Colonic mucosa (tissue), 4 donors: ENCODE data around the gene AATK. TPM values are rescaled to one million over a fixed set of nuclear protein-coding genes. Genes with fewer than 3 reads are reported as not detected.

Experiments
- DNase-seq: peaks from one replicate; pipeline ENCODE4 v3.0.0-alpha.2; 2020
- H3K27ac ChIP-seq: fragments of 200-600 bp; one replicate; pipeline ENCODE4 v1.8.0; 2021
- H3K27me3 ChIP-seq: fragments of 200-600 bp; one replicate; pipeline ENCODE4 v1.8.0; 2021
- H3K36me3 ChIP-seq: fragments of 200-600 bp; one replicate; pipeline ENCODE4 v1.8.0; 2021
- H3K4me1 ChIP-seq: fragments of 200-600 bp; one replicate; pipeline ENCODE4 v1.8.0; 2021; ENCODE audit warnings: mild to moderate bottlenecking
- H3K4me3 ChIP-seq: fragments of 200-600 bp; one replicate; pipeline ENCODE4 v1.8.0; 2021
- H3K9ac ChIP-seq, 2 donors: one replicate each; pipeline ENCODE4 v1.7.0; 2013; ENCODE audit warnings: control low read depth in 2 of 2, low read depth in 2 of 2, low read length in 2 of 2
- H3K9me3 ChIP-seq: fragments of 200-600 bp; one replicate; pipeline ENCODE4 v1.8.0; 2021
- CTCF ChIP-seq: fragments of 200-600 bp; IDR thresholded peaks from one replicate; pipeline ENCODE4 v1.8.0; 2022; ENCODE audit warnings: antibody characterized with exemption, mild to moderate bottlenecking
- intact Hi-C: fragments of 100-400 bp; cut with DNase I; formaldehyde crosslinking; loops from one replicate; pipeline ENCODE4 v1.14.1; 2022
- total RNA-seq, 2 donors: library from RNA; stranded (reverse); fragmentation: NEBNext Ultra II Directional in 1 of 2; extraction: Animal tissue kit (Norgen Biotek cat#: 25700) in 1 of 2; gene quantifications; one replicate each; pipeline ENCODE4 v1.2.1, GENCODE V29; 2021
- donor health status: healthy.
- donor health status: DM: no; HTN: no; CAD: no.
- donor health status: DM: no; HTN: no; CAD: no.

AATK gene
- total RNA-seq, 2 donors from 2014 or later, result 9.1 to 13.3 TPM

GRCh38 chr17:81075307-81075706 is 90.7 kb downstream of the AATK start:
- intact Hi-C loops, result no loop called here
- Histone ChIP-seq H3K4me1 (no peaks in the 10 kb centered on the region), H3K27ac (no peak overlapping the region), H3K36me3 (no peaks in the 10 kb centered on the region), H3K9me3 (no peaks in the 10 kb centered on the region), H3K27me3 (no peaks in the 10 kb centered on the region), H3K9ac (no peak overlapping the region), H3K4me3 (no peak overlapping the region)
- no peak for TF ChIP-seq CTCF
- no peak for DNase-seq

- Histone ChIP-seq H3K27ac (no peak overlapping the region), H3K27me3 (no peaks in the 10 kb centered on the region), H3K4me1 (no peaks in the 10 kb centered on the region), H3K9ac (no peak overlapping the region), H3K9me3 (no peaks in the 10 kb centered on the region), H3K36me3 (no peaks in the 10 kb centered on the region), H3K4me3 (no peak overlapping the region)
- no peak for TF ChIP-seq CTCF
- intact Hi-C loops, result no loop called here
- no peak for DNase-seq
Observed at GRCh38 chr17:81074875-81075274, 91.1 kb downstream of the AATK start.

GRCh38 chr17:81073967-81074839 is 91.8 kb downstream of the AATK start:
- no peak overlapping the region for H3K9ac ChIP-seq
- H3K9me3 ChIP-seq, result no peaks in the 10 kb centered on the region
- no peak overlapping the region for H3K4me3 ChIP-seq
- DNase-seq, result no peak
- TF ChIP-seq CTCF, result no peak
- H3K27me3 ChIP-seq, result no peaks in the 10 kb centered on the region
- intact Hi-C loops, result no loop called here
- H3K27ac ChIP-seq, result no peak overlapping the region
- no peaks in the 10 kb centered on the region for H3K36me3 ChIP-seq
- H3K4me1 ChIP-seq, result no peaks in the 10 kb centered on the region

- Histone ChIP-seq H3K4me3 (no peak overlapping the region), H3K27me3 (no peaks in the 10 kb centered on the region), H3K36me3 (no peaks in the 10 kb centered on the region), H3K9ac (no peak overlapping the region), H3K9me3 (no peaks in the 10 kb centered on the region), H3K4me1 (no peaks in the 10 kb centered on the region), H3K27ac (no peak overlapping the region)
- peak; percentile 50 for DNase-seq
- intact Hi-C loops, result no loop called here
- TF ChIP-seq CTCF, result no peak
Observed at GRCh38 chr17:81071761-81072741, 94.0 kb downstream of the AATK start.

- H3K4me3 ChIP-seq, result no peak overlapping the region
- H3K9ac ChIP-seq, result no peak overlapping the region
- TF ChIP-seq CTCF, result no peak
- H3K36me3 ChIP-seq, result no peaks in the 10 kb centered on the region
- H3K27ac ChIP-seq, result no peak overlapping the region
- H3K9me3 ChIP-seq, result no peaks in the 10 kb centered on the region
- H3K27me3 ChIP-seq, result no peaks in the 10 kb centered on the region
- peaks cover 1% of the 10 kb centered on the region for H3K4me1 ChIP-seq
- intact Hi-C loops, result no loop called here
- DNase-seq, result no peak
Observed at GRCh38 chr17:81070541-81071246, 95.3 kb downstream of the AATK start.
